Caco-2 (cell line): ENCODE measurements around the gene JARID2. TPM values are rescaled to one million over a fixed set of nuclear protein-coding genes. Genes with fewer than 3 reads are reported as not detected.

Experiments
- BruUV-seq: library from RNA; stranded (reverse); fragments of 400-500 nt; replicated peaks from 2 replicates; lab custom pipeline; 2021; lab: Mats Ljungman, UMichigan
- CTCF ChIA-PET: fragments of 300-600 bp; sonication (Branson Sonifier 250); formaldehyde crosslinking; loops from one replicate; lab custom pipeline; 2022; ENCODE audit warnings: antibody characterized with exemption; lab: Charles Lee
- POLR2A ChIA-PET: fragments of 300-600 bp; sonication (Branson Sonifier 250); formaldehyde crosslinking; loops from one replicate; lab custom pipeline; 2022; ENCODE audit warnings: antibody characterized with exemption; lab: Charles Lee
- DNase-seq, 2 experiments: peaks; one replicate each; pipeline versions ENCODE4 v3.0.0 to v3.0.0-alpha.2; 2020 to 2022
- H3K27me3 ChIP-seq: replicated peaks from 2 replicates; pipeline ENCODE4 v1.6.0; 2011; ENCODE audit warnings: low read length; ENCODE audit not compliant: control insufficient read depth, insufficient read depth
- H3K36me3 ChIP-seq: 2 replicates; pipeline ENCODE4 v1.5.1; 2011; ENCODE audit warnings: low read length; ENCODE audit not compliant: control insufficient read depth, insufficient read depth
- H3K4me1 ChIP-seq: fragments of 250-450 bp; sonication (Bioruptor Pico); 2 replicates; pipeline ENCODE4 v1.5.1; 2020; ENCODE audit warnings: mild to moderate bottlenecking
- H3K4me3 ChIP-seq: 2 replicates; pipeline ENCODE4 v1.5.1; 2011; ENCODE audit warnings: low read depth, mild to moderate bottlenecking, control low read depth, low read length
- H3K9me3 ChIP-seq: fragments of 250-450 bp; sonication (Bioruptor Pico); 2 replicates; pipeline ENCODE4 v1.5.1; 2020; ENCODE audit warnings: mild to moderate bottlenecking, moderate library complexity
- H3K27ac Mint-ChIP-seq: one replicate; pipeline ENCODE4 v1.8.0; 2022; ENCODE audit warnings: mixed read lengths; ENCODE audit not compliant: unreplicated experiment
- H3K27me3 Mint-ChIP-seq: one replicate; pipeline ENCODE4 v1.8.0; 2022; ENCODE audit warnings: mixed read lengths; ENCODE audit not compliant: insufficient read depth, unreplicated experiment
- H3K36me3 Mint-ChIP-seq: one replicate; pipeline ENCODE4 v1.8.0; 2022; ENCODE audit warnings: mild to moderate bottlenecking, mixed read lengths; ENCODE audit not compliant: insufficient read depth, unreplicated experiment
- H3K4me1 Mint-ChIP-seq: one replicate; pipeline ENCODE4 v1.8.0; 2022; ENCODE audit warnings: low read depth, mixed read lengths; ENCODE audit not compliant: unreplicated experiment
- H3K4me3 Mint-ChIP-seq: one replicate; pipeline ENCODE4 v1.8.0; 2022; ENCODE audit warnings: mild to moderate bottlenecking, moderate library complexity, mixed read lengths; ENCODE audit not compliant: unreplicated experiment
- H3K9me3 Mint-ChIP-seq: one replicate; pipeline ENCODE4 v1.8.0; 2022; ENCODE audit warnings: mixed read lengths; ENCODE audit not compliant: unreplicated experiment
- intact Hi-C: fragments of 100-400 bp; cut with micrococcal nuclease; formaldehyde crosslinking; loops from one replicate; pipeline ENCODE4 v1.10.0; 2022; ENCODE audit not compliant: unreplicated experiment
- total RNA-seq: library from RNA; stranded (reverse); gene quantifications from 2 replicates; pipeline ENCODE4 v1.2.3, GENCODE V29; 2022
- TF ChIP-seq, protein P1 (sequence below), 2 experiments: fragments of 200-600 bp in 1 of 2; IDR thresholded peaks; 1 replicate in 1 of 2; 2 replicates in 1 of 2; pipeline versions ENCODE4 v1.5.1 to v1.8.0; 2011 to 2022; ENCODE audit warnings: antibody characterized with exemption in 1 of 2, control low read depth in 1 of 2, inconsistent platforms in 1 of 2, low read depth in 1 of 2, low read length in 1 of 2, mild to moderate bottlenecking in 1 of 2, moderate library complexity in 1 of 2; ENCODE audit not compliant: insufficient read depth in 1 of 2, severe bottlenecking in 1 of 2, unreplicated experiment in 1 of 2

JARID2 gene
- total RNA-seq, 1 experiment from 2014 or later, result 18.3 TPM

DNA sequence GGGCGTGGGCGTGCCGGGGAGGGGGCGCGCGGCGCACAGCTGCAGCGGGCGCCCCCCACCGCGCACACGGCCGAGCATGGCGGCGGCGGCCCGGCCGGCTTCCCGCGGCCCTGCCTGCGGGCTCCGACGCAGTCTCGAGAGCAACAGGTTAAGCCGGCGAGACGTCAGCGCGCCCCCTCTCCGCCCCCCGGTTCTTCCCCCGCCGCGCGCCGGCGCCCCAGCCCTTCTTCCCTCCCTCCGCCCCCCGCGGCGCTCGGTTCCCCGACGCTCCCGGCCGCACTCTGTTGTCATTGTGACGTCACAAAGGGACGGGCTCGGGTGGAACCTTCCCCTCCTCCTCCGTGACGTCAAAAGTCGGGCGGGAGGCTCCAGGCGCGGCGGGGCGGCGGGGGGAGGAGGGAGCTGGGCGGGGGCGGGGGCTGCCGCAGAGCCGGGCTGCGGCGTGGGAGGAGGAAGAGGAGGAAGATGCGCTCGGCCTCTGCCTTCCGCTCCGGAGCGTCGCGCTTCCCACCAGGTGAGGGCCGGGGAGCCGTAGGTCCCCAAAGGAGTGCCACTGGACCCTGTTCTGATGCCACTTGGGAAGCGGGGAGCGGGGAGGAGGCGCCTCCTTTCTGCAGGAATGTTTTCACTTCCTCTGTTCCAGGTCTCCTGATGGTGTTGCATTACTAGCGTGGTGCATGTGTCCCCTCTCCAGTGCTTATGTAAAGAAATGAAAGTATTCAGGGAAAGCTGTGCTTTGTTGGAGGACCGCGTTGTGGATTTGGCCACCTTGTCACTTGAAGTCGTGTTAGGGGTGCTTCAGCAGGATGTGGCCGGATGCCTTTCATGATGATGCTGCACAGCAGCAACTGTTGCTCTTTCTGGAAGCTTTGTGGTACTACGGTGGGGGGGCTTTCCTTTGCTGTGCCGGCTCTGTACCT is 2.8 kb downstream of the JARID2 start:
- intact Hi-C loops, result loop anchor here (5.0 to 10.0 kb wide), 2 partner anchors 34 to 196 kb away; no protein-coding TSS in a partner anchor
- ChIA-PET CTCF (interaction anchor here (0.6 to 0.7 kb wide), 4 partner anchors 12 to 176 kb away, joined by 3 to 5 read pairs (median 3); no protein-coding TSS in a partner anchor), POLR2A (interaction anchor here (0.6 to 0.8 kb wide), 5 partner anchors 96 to 558 kb away, joined by 3 to 13 read pairs (median 5); no protein-coding TSS in a partner anchor)
- no peaks in the 10 kb centered on the region for H3K36me3 ChIP-seq
- H3K4me3 ChIP-seq, result peak overlapping the region; percentile 90
- Mint-ChIP-seq H3K4me1 (no peaks in the 10 kb centered on the region), H3K27me3 (no peaks in the 10 kb centered on the region), H3K27ac (peak overlapping the region; percentile 91), H3K9me3 (no peaks in the 10 kb centered on the region), H3K36me3 (peaks cover 38% of the 10 kb centered on the region), H3K4me3 (peak overlapping the region; percentile 86)
- TSS peak; percentile 22 for BruUV-seq
- H3K4me1 ChIP-seq, result peaks cover 12% of the 10 kb centered on the region
- DNase-seq, result peak; percentile 96
- no peaks in the 10 kb centered on the region for H3K27me3 ChIP-seq
- TF ChIP-seq, protein P1, sequence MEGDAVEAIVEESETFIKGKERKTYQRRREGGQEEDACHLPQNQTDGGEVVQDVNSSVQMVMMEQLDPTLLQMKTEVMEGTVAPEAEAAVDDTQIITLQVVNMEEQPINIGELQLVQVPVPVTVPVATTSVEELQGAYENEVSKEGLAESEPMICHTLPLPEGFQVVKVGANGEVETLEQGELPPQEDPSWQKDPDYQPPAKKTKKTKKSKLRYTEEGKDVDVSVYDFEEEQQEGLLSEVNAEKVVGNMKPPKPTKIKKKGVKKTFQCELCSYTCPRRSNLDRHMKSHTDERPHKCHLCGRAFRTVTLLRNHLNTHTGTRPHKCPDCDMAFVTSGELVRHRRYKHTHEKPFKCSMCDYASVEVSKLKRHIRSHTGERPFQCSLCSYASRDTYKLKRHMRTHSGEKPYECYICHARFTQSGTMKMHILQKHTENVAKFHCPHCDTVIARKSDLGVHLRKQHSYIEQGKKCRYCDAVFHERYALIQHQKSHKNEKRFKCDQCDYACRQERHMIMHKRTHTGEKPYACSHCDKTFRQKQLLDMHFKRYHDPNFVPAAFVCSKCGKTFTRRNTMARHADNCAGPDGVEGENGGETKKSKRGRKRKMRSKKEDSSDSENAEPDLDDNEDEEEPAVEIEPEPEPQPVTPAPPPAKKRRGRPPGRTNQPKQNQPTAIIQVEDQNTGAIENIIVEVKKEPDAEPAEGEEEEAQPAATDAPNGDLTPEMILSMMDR (IDR thresholded peaks at IDR 0.05; ENCODE audit: insufficient read depth in 1 of 2, low read depth in 1 of 2, low read length in 1 of 2, severe bottlenecking in 1 of 2, unreplicated experiment in 1 of 2), result peak in 1 of 2 experiments; percentile 25
- H3K9me3 ChIP-seq, result no peaks in the 10 kb centered on the region

DNA sequence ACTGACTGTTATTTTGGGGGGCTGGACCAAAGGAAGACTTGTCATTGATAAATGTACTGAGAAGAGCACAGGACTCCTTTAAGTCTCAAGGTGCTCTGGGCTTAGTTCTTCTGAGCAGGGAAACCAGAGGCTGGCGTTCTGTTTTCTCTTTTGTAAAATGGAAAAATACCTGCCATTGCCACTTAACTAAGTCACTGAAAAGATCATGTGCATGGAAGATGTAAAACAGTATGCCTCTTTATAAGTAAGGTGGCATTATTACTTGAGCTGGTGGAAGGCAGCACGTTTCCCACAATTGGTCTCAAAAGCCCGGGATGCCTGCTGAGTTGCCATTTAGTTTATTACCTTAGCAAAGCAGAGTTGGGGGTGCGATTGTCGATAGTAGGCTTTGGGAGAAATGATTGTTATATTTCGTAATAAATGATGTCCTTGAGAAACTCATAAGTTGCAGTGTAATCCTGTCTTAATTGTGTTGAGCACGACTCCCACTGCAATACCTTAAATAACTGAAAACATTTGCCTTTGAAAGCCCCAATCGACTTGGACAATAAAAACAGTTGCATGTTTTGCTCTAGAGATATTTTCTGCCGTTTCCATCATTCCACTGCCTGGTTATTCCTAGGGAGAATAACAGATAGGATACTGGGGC is 3.6 kb downstream of the JARID2 start:
- no TSS peak for BruUV-seq
- Mint-ChIP-seq H3K27ac (peak overlapping the region; percentile 91), H3K36me3 (peaks cover 38% of the 10 kb centered on the region), H3K9me3 (no peaks in the 10 kb centered on the region), H3K4me1 (no peaks in the 10 kb centered on the region), H3K4me3 (peak overlapping the region; percentile 86), H3K27me3 (no peaks in the 10 kb centered on the region)
- Histone ChIP-seq H3K36me3 (0 out of 2 replicates have a peak, but pooled peaks cover 1% of the 10 kb centered on the region), H3K9me3 (no peaks in the 10 kb centered on the region), H3K4me1 (peaks cover 12% of the 10 kb centered on the region), H3K4me3 (peak overlapping the region; percentile 90), H3K27me3 (no peaks in the 10 kb centered on the region)
- TF ChIP-seq, protein P1 (IDR thresholded peaks at IDR 0.05; ENCODE audit: insufficient read depth in 1 of 2, low read depth in 1 of 2, low read length in 1 of 2, severe bottlenecking in 1 of 2, unreplicated experiment in 1 of 2), result no peak
- ChIA-PET POLR2A (no interaction called here), CTCF (no interaction called here)
- no peak for DNase-seq
- intact Hi-C loops, result loop anchor here (5.0 to 10.0 kb wide), 2 partner anchors 33 to 195 kb away; no protein-coding TSS in a partner anchor
